GM23248 (cell line): ENCODE measurements around the gene LRRC59. TPM values are rescaled to one million over a fixed set of nuclear protein-coding genes. Genes with fewer than 3 reads are reported as not detected.

Source experiments
- DNase-seq: peaks from one replicate; pipeline ENCODE4 v3.0.0-alpha.2; 2015
- H2AFZ ChIP-seq: fragments of 200-600 bp; sonication (generic); 2 replicates; pipeline ENCODE4 v1.6.1; 2016; ENCODE audit warnings: antibody characterized with exemption
- H3F3A ChIP-seq: fragments of 200-600 bp; sonication (generic); 2 replicates; pipeline ENCODE4 v1.6.1; 2016; ENCODE audit warnings: mild to moderate bottlenecking, antibody characterized with exemption, mixed run types; ENCODE audit not compliant: insufficient read depth
- H3K27ac ChIP-seq: fragments of 200-600 bp; sonication (generic); 2 replicates; pipeline ENCODE4 v1.5.1; 2016; ENCODE audit warnings: mild to moderate bottlenecking
- H3K27me3 ChIP-seq: fragments of 200-600 bp; sonication (generic); replicated peaks from 2 replicates; pipeline ENCODE4 v1.6.1; 2016; ENCODE audit warnings: mild to moderate bottlenecking; ENCODE audit not compliant: insufficient read depth
- H3K36me3 ChIP-seq: fragments of 200-600 bp; sonication (generic); 2 replicates; pipeline ENCODE4 v1.6.1; 2016; ENCODE audit warnings: low read depth, mild to moderate bottlenecking
- H3K4me1 ChIP-seq: fragments of 200-600 bp; sonication (generic); 2 replicates; pipeline ENCODE4 v1.6.1; 2016; ENCODE audit warnings: mild to moderate bottlenecking; ENCODE audit not compliant: insufficient read depth
- H3K4me2 ChIP-seq: fragments of 200-600 bp; sonication (generic); one replicate; pipeline ENCODE4 v1.6.1; 2016; ENCODE audit warnings: mild to moderate bottlenecking; ENCODE audit not compliant: unreplicated experiment
- H3K4me3 ChIP-seq: fragments of 200-600 bp; sonication (generic); 2 replicates; pipeline ENCODE4 v1.5.1; 2016; ENCODE audit warnings: mild to moderate bottlenecking
- H3K79me2 ChIP-seq: fragments of 200-600 bp; sonication (generic); 2 replicates; pipeline ENCODE4 v1.6.1; 2016; ENCODE audit warnings: mild to moderate bottlenecking; ENCODE audit not compliant: insufficient read depth
- H3K9ac ChIP-seq: fragments of 200-600 bp; sonication (generic); 2 replicates; pipeline ENCODE4 v1.6.1; 2016; ENCODE audit warnings: mild to moderate bottlenecking
- H3K9me2 ChIP-seq: fragments of 200-600 bp; sonication (generic); 2 replicates; pipeline ENCODE4 v1.6.1; 2016; ENCODE audit warnings: mixed run types, mild to moderate bottlenecking, moderate library complexity; ENCODE audit not compliant: insufficient read depth
- H3K9me3 ChIP-seq: fragments of 200-600 bp; sonication (generic); one replicate; pipeline ENCODE4 v1.6.1; 2017; ENCODE audit warnings: low read depth
- H4K20me1 ChIP-seq: fragments of 200-600 bp; sonication (generic); 2 replicates; pipeline ENCODE4 v1.6.0; 2016; ENCODE audit not compliant: insufficient read depth
- EZH2 ChIP-seq: fragments of 200-600 bp; sonication (generic); IDR thresholded peaks from 2 replicates; pipeline ENCODE4 v1.6.1; 2018; ENCODE audit warnings: antibody characterized with exemption, mild to moderate bottlenecking; ENCODE audit not compliant: insufficient read depth, poor library complexity, severe bottlenecking
- EZH2phosphoT487 ChIP-seq: fragments of 200-600 bp; sonication (generic); IDR thresholded peaks from 2 replicates; pipeline ENCODE4 v1.6.1; 2018; ENCODE audit warnings: antibody characterized with exemption, moderate library complexity, mild to moderate bottlenecking, low read depth; ENCODE audit not compliant: insufficient read depth
- WGBS, 2 experiments: methylation state at CpG; one replicate each; pipeline ENCODE4 v1.1.6; 2015 to 2017; ENCODE audit warnings: low lambda C conversion rate in 2 of 2, low coverage in 1 of 2; ENCODE audit errors: missing lambda C conversion rate in 2 of 2; 5-methylcytosine and 5-hydroxymethylcytosine counted together
- in situ Hi-C: fragments of 300-500 bp; cut with MboI; formaldehyde crosslinking; loops from 2 replicates; pipeline ENCODE4 v1.15.0; 2020
- polyA plus RNA-seq: library from polyadenylated mRNA; unstranded; fragments of >200 nt; fragmentation: Nextera tagmentation; extraction: Ambion mirVana; gene quantifications from 2 replicates; pipeline ENCODE4 v1.2.1, GENCODE V29; 2016
- total RNA-seq: library from RNA; depleted of rRNA; stranded (reverse); fragments of >200 nt; shearing (Covaris generic); gene quantifications from 2 replicates; pipeline ENCODE4 v1.2.3, GENCODE V29; 2014

Gene LRRC59
- total and polyA plus RNA-seq, 2 experiments from 2014 or later: 111 to 164 TPM

- H3K79me2 ChIP-seq: peaks cover 19% of the 10 kb centered on the region
- peaks cover 2% of the 10 kb centered on the region; the same call in 1 of the 2 replicates for H3K36me3 ChIP-seq
- H3F3A ChIP-seq: peaks cover 22% of the 10 kb centered on the region
- H3K27ac ChIP-seq: no peak overlapping the region
- no peak overlapping the region for H3K9ac ChIP-seq
- H4K20me1 ChIP-seq: no peaks in the 10 kb centered on the region
- WGBS, 2 experiments: 70 to 71% methylated on average over 5 of the region's 5 CpGs
- H3K4me1 ChIP-seq: peaks cover 4% of the 10 kb centered on the region; the same call in 1 of the 2 replicates
- TF ChIP-seq EZH2 (no peak), EZH2phosphoT487 (no peak)
- no peak for DNase-seq
- H3K4me3 ChIP-seq: no peak overlapping the region
- H3K9me3 ChIP-seq: no peaks in the 10 kb centered on the region
- in situ Hi-C loops: no loop called here
- no peak overlapping the region for H2AFZ ChIP-seq
- H3K9me2 ChIP-seq: no peaks in the 10 kb centered on the region
- no peak overlapping the region for H3K4me2 ChIP-seq
- H3K27me3 ChIP-seq: no peaks in the 10 kb centered on the region
Observed at GRCh38 chr17:50375858-50376538, 21.3 kb downstream of the LRRC59 start.

DNA sequence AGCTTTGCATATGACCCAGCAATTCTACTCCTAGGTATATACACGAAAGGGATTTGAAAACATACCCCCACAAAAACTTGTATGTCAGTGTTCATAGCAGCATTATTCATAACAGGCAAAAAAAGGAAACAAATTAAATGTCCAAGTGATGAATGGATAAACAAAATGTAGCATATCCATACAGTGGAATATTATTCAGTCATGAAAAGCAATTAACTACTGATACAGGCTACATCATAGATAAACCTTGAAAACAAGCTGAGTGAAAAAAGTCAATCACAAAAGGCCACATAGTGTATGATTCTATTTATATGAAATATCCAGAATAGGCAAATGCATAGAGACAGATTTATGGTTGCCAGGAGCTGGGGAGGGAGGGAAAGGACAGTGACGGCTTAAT, 23.6 kb downstream of the LRRC59 start:
- Histone ChIP-seq H3K4me1 (peaks cover 4% of the 10 kb centered on the region; the same call in 1 of the 2 replicates), H3K27ac (peak overlapping the region; percentile 87), H3K9me3 (no peaks in the 10 kb centered on the region), H3K79me2 (peaks cover 28% of the 10 kb centered on the region), H2AFZ (peak overlapping the region; percentile 88), H3K4me2 (peak overlapping the region; percentile 98), H3K4me3 (peak overlapping the region; percentile 95), H3K9me2 (no peaks in the 10 kb centered on the region), H3K36me3 (peaks cover 18% of the 10 kb centered on the region), H4K20me1 (no peaks in the 10 kb centered on the region), H3K9ac (peak overlapping the region; percentile 92), H3F3A (0 out of 2 replicates have a peak, but pooled peaks cover under 1% of the 10 kb centered on the region), H3K27me3 (no peaks in the 10 kb centered on the region)
- no peak for DNase-seq
- WGBS, 2 experiments: 76 to 81% methylated on average over 2 of the region's 2 CpGs
- in situ Hi-C loops: no loop called here
- TF ChIP-seq EZH2phosphoT487 (no peak), EZH2 (no peak)

DNA sequence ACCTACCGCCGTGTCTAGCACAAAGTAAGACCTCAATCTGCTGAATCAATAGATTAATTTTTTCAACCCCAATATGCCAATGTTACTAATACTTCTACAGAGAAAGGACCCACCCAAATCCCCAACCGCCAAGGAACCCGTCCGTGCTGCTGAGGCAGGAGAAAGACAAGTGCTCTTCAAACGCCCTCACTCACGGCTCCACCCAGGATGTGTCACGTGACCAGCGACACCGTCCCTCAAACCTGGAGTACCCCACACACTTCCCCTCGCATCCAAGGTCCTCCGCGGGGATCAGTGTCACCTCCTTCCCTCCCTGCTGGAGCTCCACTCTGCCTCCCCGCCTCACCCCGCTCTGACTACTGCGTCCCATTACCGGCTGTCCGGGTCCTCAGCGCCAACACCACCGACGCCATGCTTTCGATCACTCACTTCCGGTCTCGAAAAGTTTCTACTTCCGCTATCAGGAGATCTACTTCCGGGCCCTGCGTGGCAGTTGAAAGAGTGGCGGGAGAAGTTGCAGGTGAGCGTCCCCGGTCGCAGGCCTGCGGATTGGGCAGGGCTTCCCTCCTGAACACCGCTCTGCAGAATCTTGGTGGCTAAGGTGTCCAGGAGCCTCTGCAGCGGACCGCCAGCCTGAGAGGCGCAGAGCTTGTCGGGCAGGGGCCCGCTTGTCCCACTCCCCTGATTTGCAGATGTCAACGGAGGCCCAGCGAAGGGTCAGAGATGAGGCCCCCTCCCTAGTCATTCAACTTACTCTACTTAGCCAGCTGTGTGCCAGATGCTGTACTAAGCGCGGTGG, 24.4 kb downstream of the LRRC59 start, which contains the start of the genes EME1 and MRPL27:
EME1 (plus strand) TSS at position 472 of the 799 bp plus-strand sequence. CDS start 1,980 bp downstream, outside the sequence.
MRPL27 (minus strand) TSS at position 427 of the 799 bp plus-strand sequence; CDS start at position 413, 14 bp downstream.
- H3K9me3 ChIP-seq: no peaks in the 10 kb centered on the region
- peak within 1 kb of the TSS; percentile 95 for H3K4me3 ChIP-seq

GRCh38 chr17:50372222-50372757, 25.0 kb downstream of the LRRC59 start:
- Histone ChIP-seq H3K79me2 (peaks cover 28% of the 10 kb centered on the region), H3K9ac (peak overlapping the region; percentile 92), H3K4me1 (peaks cover 4% of the 10 kb centered on the region; the same call in 1 of the 2 replicates), H3K36me3 (peaks cover 22% of the 10 kb centered on the region), H3K4me3 (peak overlapping the region; percentile 95), H3K9me2 (no peaks in the 10 kb centered on the region), H3K27me3 (no peaks in the 10 kb centered on the region), H3K27ac (peak overlapping the region; percentile 87), H3F3A (no peaks in the 10 kb centered on the region), H4K20me1 (no peaks in the 10 kb centered on the region), H3K4me2 (peak overlapping the region; percentile 98), H3K9me3 (no peaks in the 10 kb centered on the region), H2AFZ (peak overlapping the region; percentile 88)
- DNase-seq: no peak
- 16% methylated on average over 14 of the region's 14 CpGs for WGBS, 2 experiments
- TF ChIP-seq EZH2phosphoT487: no peak
- TF ChIP-seq EZH2: no peak
- in situ Hi-C loops: no loop called here

More for the DNA sequence above, 24.4 kb downstream of the LRRC59 start, which contains the start of the genes EME1 and MRPL27:
- peak within 1 kb of the TSS; percentile 87 for H3K27ac ChIP-seq
- H3F3A ChIP-seq: no peaks in the 10 kb centered on the region
- H3K27me3 ChIP-seq: no peaks in the 10 kb centered on the region
- no peak for TF ChIP-seq EZH2phosphoT487
- TF ChIP-seq EZH2: no peak
- H2AFZ ChIP-seq: peak within 1 kb of the TSS; percentile 88
- in situ Hi-C loops: no loop called here
- H3K79me2 ChIP-seq: peaks cover 28% of the 10 kb centered on the region
- peaks cover 4% of the 10 kb centered on the region; the same call in 1 of the 2 replicates for H3K4me1 ChIP-seq
- peak within 1 kb of the TSS; percentile 98 for H3K4me2 ChIP-seq
- no peaks in the 10 kb centered on the region for H4K20me1 ChIP-seq
- H3K36me3 ChIP-seq: peaks cover 22% of the 10 kb centered on the region
- WGBS, 2 experiments: 1 to 3% methylated on average over 41 to 42 of the region's 42 CpGs
- DNase-seq: peak; percentile 93
- peak within 1 kb of the TSS; percentile 92 for H3K9ac ChIP-seq
- H3K9me2 ChIP-seq: no peaks in the 10 kb centered on the region
